ENCODE results near the gene MMP11.

MMP11 gene

DNA sequence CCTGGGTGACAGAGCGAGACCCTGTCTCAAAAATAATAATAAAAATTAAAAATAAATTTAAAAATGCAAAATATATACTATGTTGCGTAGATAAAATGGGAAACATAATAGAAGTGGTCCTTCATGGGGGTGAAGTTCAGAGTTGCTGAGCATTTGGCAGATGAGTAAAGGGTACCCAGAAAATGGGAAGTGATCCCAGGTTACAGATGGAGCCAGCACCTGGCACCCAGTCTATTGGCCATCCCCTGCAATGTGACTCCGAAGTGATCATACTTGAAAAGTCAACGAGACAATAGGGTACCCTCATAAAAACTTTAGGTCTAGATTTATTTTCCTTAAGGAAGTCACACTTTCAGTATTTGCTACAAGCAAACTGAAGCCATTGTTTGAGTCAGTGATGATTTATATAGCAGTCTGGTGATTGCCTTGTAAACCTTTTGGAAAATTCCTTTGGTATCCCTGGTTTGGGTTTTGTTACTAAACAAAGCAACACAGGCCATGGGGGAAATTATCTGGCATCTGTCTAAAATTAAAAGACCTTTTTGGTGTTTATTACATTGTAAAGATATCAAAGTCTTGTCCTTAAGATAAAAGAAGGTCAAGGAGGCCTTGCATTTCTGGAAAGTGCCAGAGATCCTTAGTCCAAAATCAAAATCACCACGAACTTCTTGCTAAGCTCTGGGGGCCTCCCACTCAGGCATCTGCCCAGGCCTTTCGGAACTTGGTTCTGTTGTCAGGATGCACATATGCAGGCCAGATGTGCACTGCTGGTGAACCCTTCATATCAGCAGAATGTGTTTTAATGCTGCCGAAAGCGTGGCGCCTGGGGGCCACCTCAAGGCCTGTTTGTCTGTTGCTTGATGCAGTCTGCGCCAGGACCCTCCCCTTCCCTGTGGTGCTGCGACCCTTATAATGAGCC lies 18.4 kb downstream of the MMP11 start:
- TF ChIP-seq, protein P1, sequence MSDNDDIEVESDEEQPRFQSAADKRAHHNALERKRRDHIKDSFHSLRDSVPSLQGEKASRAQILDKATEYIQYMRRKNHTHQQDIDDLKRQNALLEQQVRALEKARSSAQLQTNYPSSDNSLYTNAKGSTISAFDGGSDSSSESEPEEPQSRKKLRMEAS (IDR thresholded peaks at IDR 0.05; ENCODE audit: low read depth, low read length) = no peak
- TF ChIP-seq MYC (IDR thresholded peaks at IDR 0.05; ENCODE audit: low read depth, low read length) = no peak
- TF ChIP-seq POLR2A (IDR thresholded peaks at IDR 0.05; ENCODE audit: extremely low read depth, insufficient read length) = no peak
- TF ChIP-seq, protein P2, sequence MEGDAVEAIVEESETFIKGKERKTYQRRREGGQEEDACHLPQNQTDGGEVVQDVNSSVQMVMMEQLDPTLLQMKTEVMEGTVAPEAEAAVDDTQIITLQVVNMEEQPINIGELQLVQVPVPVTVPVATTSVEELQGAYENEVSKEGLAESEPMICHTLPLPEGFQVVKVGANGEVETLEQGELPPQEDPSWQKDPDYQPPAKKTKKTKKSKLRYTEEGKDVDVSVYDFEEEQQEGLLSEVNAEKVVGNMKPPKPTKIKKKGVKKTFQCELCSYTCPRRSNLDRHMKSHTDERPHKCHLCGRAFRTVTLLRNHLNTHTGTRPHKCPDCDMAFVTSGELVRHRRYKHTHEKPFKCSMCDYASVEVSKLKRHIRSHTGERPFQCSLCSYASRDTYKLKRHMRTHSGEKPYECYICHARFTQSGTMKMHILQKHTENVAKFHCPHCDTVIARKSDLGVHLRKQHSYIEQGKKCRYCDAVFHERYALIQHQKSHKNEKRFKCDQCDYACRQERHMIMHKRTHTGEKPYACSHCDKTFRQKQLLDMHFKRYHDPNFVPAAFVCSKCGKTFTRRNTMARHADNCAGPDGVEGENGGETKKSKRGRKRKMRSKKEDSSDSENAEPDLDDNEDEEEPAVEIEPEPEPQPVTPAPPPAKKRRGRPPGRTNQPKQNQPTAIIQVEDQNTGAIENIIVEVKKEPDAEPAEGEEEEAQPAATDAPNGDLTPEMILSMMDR (IDR thresholded peaks at IDR 0.05; ENCODE audit: low read depth, low read length) = no peak
- H3K4me3 ChIP-seq (ENCODE audit: low read depth, low read length) = no peak overlapping the region
- DNase-seq (ENCODE audit: low read depth) = no peak

- DNase-seq (ENCODE audit: low read depth) = no peak
- no peak overlapping the region for H3K4me3 ChIP-seq (ENCODE audit: low read depth, low read length)
- TF ChIP-seq MYC (IDR thresholded peaks at IDR 0.05; ENCODE audit: low read depth, low read length) (no peak), POLR2A (IDR thresholded peaks at IDR 0.05; ENCODE audit: extremely low read depth, insufficient read length) (no peak)
- TF ChIP-seq, protein P1 (IDR thresholded peaks at IDR 0.05; ENCODE audit: low read depth, low read length) = no peak
- TF ChIP-seq, protein P2 (IDR thresholded peaks at IDR 0.05; ENCODE audit: low read depth, low read length) = no peak
Measured at GRCh38 chr22:23791738-23792645, 19.3 kb downstream of the MMP11 start.

GRCh38 chr22:23793326-23793725 lies 20.7 kb downstream of the MMP11 start:
- no peak for DNase-seq (ENCODE audit: low read depth)
- TF ChIP-seq, protein P2 (IDR thresholded peaks at IDR 0.05; ENCODE audit: low read depth, low read length) = no peak
- no peak for TF ChIP-seq POLR2A (IDR thresholded peaks at IDR 0.05; ENCODE audit: extremely low read depth, insufficient read length)
- TF ChIP-seq, protein P1 (IDR thresholded peaks at IDR 0.05; ENCODE audit: low read depth, low read length) = no peak
- TF ChIP-seq MYC (IDR thresholded peaks at IDR 0.05; ENCODE audit: low read depth, low read length) = no peak
- no peak overlapping the region for H3K4me3 ChIP-seq (ENCODE audit: low read depth, low read length)

GRCh38 chr22:23796461-23796860 lies 23.8 kb downstream of the MMP11 start:
- H3K4me3 ChIP-seq (ENCODE audit: low read depth, low read length) = no peak overlapping the region
- no peak for DNase-seq (ENCODE audit: low read depth)
- no peak for TF ChIP-seq POLR2A (IDR thresholded peaks at IDR 0.05; ENCODE audit: extremely low read depth, insufficient read length)
- no peak for TF ChIP-seq MYC (IDR thresholded peaks at IDR 0.05; ENCODE audit: low read depth, low read length)
- TF ChIP-seq, protein P1 (IDR thresholded peaks at IDR 0.05; ENCODE audit: low read depth, low read length) = no peak
- TF ChIP-seq, protein P2 (IDR thresholded peaks at IDR 0.05; ENCODE audit: low read depth, low read length) = no peak

GRCh38 chr22:23800297-23801237 lies 27.9 kb downstream of the MMP11 start:
- no peak overlapping the region for H3K4me3 ChIP-seq (ENCODE audit: low read depth, low read length)
- no peak for DNase-seq (ENCODE audit: low read depth)
- TF ChIP-seq, protein P2 (IDR thresholded peaks at IDR 0.05; ENCODE audit: low read depth, low read length) = no peak
- no peak for TF ChIP-seq POLR2A (IDR thresholded peaks at IDR 0.05; ENCODE audit: extremely low read depth, insufficient read length)
- TF ChIP-seq, protein P1 (IDR thresholded peaks at IDR 0.05; ENCODE audit: low read depth, low read length) = no peak
- TF ChIP-seq MYC (IDR thresholded peaks at IDR 0.05; ENCODE audit: low read depth, low read length) = no peak
